Smooth muscle cell (in vitro differentiated cells): ENCODE results near the gene NOP14. TPM values are rescaled to one million over a fixed set of nuclear protein-coding genes. Genes with fewer than 3 reads are reported as not detected.
A peak's percentile ranks its signal among the peaks of the same experiment; 100 is the strongest.

ENCODE experiments used
- DNase-seq: peaks from one replicate; lab custom pipeline; 2025; ENCODE audit not compliant: unreplicated experiment; lab: John Stamatoyannopoulos, UW
- H2AFZ ChIP-seq: fragments of 200-600 bp; sonication (generic); 2 replicates; pipeline ENCODE4 v1.6.0; 2016; ENCODE audit warnings: antibody characterized with exemption, low read depth, mild to moderate bottlenecking
- H3F3A ChIP-seq: fragments of 200-600 bp; sonication (generic); 2 replicates; pipeline ENCODE4 v1.6.0; 2017; ENCODE audit warnings: antibody characterized with exemption, low read depth
- H3K27ac ChIP-seq: fragments of 200-600 bp; sonication (generic); 2 replicates; pipeline ENCODE4 v1.5.1; 2016; ENCODE audit warnings: low read depth, mild to moderate bottlenecking
- H3K27me3 ChIP-seq: fragments of 200-600 bp; sonication (generic); 2 replicates; pipeline ENCODE4 v1.6.1; 2016; ENCODE audit warnings: low read depth, mild to moderate bottlenecking
- H3K36me3 ChIP-seq: fragments of 200-600 bp; sonication (generic); 2 replicates; pipeline ENCODE4 v1.5.1; 2016; ENCODE audit warnings: low read depth
- H3K4me1 ChIP-seq: fragments of 200-600 bp; sonication (generic); 2 replicates; pipeline ENCODE4 v1.5.1; 2016; ENCODE audit warnings: low read depth
- H3K4me2 ChIP-seq: fragments of 200-600 bp; sonication (generic); 2 replicates; pipeline ENCODE4 v1.6.0; 2016; ENCODE audit warnings: mild to moderate bottlenecking
- H3K4me3 ChIP-seq: fragments of 200-600 bp; sonication (generic); 2 replicates; pipeline ENCODE4 v1.5.1; 2016; ENCODE audit warnings: mild to moderate bottlenecking
- H3K79me2 ChIP-seq: fragments of 200-600 bp; sonication (generic); 2 replicates; pipeline ENCODE4 v1.6.0; 2016; ENCODE audit warnings: low read depth, mild to moderate bottlenecking
- H3K9ac ChIP-seq: fragments of 200-600 bp; sonication (generic); 2 replicates; pipeline ENCODE4 v1.6.0; 2016; ENCODE audit warnings: low read depth
- H3K9me3 ChIP-seq: fragments of 200-600 bp; sonication (generic); replicated peaks from 2 replicates; pipeline ENCODE4 v1.5.1; 2016; ENCODE audit warnings: low read depth
- H4K20me1 ChIP-seq: fragments of 200-600 bp; sonication (generic); 2 replicates; pipeline ENCODE4 v1.6.0; 2016; ENCODE audit warnings: low read depth
- WGBS: methylation state at CpG from one replicate; pipeline ENCODE4 v1.1.7; 2016; ENCODE audit warnings: low lambda C conversion rate; 5-methylcytosine and 5-hydroxymethylcytosine counted together
- polyA plus RNA-seq: library from polyadenylated mRNA; unstranded; fragments of >200 nt; fragmentation: Nextera tagmentation; extraction: Ambion mirVana; gene quantifications from 2 replicates; pipeline ENCODE4 v1.2.1, GENCODE V29; 2016
- total RNA-seq: library from RNA; depleted of rRNA; stranded (reverse); fragments of >200 nt; gene quantifications from 2 replicates; pipeline ENCODE4 v1.2.3, GENCODE V29; 2014
- TF ChIP-seq, protein P1 (sequence below): fragments of 200-600 bp; sonication (generic); IDR thresholded peaks from 2 replicates; pipeline ENCODE4 v1.5.1; 2017; ENCODE audit warnings: borderline replicate concordance, mild to moderate bottlenecking, antibody characterized with exemption; ENCODE audit not compliant: insufficient read depth, poor library complexity, severe bottlenecking

Gene NOP14
- total and polyA plus RNA-seq, 2 experiments from 2014 or later: 10.9 to 18.5 TPM

DNA sequence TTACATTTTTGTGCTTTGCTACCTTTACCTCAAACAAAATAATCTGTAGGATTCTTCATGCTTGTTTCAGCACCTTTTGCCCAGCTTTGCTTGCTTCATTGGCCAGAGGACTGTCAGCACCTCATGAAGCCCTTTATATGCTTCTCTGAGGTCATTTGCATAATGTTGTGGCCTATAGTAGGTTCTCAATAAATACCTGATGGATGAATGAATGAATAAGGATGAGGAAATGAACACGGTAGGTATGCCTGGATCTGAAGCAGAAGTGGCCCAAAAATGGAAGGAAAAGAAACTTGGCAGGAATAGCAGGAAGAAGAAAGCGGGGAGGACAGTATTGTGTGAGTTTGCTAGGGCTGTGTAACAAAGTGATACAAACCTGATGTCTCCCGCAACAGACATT lies 8.1 kb upstream of the NOP14 start:
- Histone ChIP-seq H3K9me3 (no peaks in the 10 kb centered on the region), H3K4me2 (no peak overlapping the region), H3K27me3 (no peaks in the 10 kb centered on the region), H3K79me2 (peaks cover 3% of the 10 kb centered on the region), H3K9ac (no peak overlapping the region), H4K20me1 (no peaks in the 10 kb centered on the region), H3F3A (peaks cover 9% of the 10 kb centered on the region), H3K27ac (no peak overlapping the region), H3K36me3 (no peaks in the 10 kb centered on the region), H3K4me1 (no peaks in the 10 kb centered on the region), H2AFZ (no peak overlapping the region), H3K4me3 (no peak overlapping the region)
- TF ChIP-seq, protein P1, sequence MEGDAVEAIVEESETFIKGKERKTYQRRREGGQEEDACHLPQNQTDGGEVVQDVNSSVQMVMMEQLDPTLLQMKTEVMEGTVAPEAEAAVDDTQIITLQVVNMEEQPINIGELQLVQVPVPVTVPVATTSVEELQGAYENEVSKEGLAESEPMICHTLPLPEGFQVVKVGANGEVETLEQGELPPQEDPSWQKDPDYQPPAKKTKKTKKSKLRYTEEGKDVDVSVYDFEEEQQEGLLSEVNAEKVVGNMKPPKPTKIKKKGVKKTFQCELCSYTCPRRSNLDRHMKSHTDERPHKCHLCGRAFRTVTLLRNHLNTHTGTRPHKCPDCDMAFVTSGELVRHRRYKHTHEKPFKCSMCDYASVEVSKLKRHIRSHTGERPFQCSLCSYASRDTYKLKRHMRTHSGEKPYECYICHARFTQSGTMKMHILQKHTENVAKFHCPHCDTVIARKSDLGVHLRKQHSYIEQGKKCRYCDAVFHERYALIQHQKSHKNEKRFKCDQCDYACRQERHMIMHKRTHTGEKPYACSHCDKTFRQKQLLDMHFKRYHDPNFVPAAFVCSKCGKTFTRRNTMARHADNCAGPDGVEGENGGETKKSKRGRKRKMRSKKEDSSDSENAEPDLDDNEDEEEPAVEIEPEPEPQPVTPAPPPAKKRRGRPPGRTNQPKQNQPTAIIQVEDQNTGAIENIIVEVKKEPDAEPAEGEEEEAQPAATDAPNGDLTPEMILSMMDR: no peak
- DNase-seq: no peak
- WGBS: 93% methylated on average over 3 of the region's 3 CpGs

DNA sequence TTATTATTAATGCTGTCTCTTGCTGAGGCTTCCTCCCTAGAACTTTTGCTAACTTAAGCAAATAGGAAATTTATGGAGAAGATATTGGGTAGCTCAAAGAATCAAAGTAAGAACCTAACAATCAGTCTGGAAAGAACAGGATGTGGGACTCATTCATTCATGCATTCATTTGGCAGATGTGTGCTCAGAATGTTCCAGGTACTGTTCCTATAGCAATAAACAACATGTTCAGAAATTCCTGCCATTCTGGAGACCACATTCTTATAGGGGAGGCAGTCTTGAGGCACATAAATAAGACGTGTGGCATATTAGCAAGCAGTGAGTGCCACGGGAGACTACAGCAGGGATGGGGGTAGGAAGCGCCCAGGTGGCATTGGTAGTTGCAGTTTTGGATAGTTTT lies 5.2 kb upstream of the NOP14 start:
- Histone ChIP-seq H3K27me3 (no peaks in the 10 kb centered on the region), H3K79me2 (peaks cover 16% of the 10 kb centered on the region), H2AFZ (no peak overlapping the region), H3K4me2 (no peak overlapping the region), H4K20me1 (no peaks in the 10 kb centered on the region), H3K36me3 (no peaks in the 10 kb centered on the region), H3F3A (no peaks in the 10 kb centered on the region), H3K4me3 (no peak overlapping the region), H3K9me3 (no peaks in the 10 kb centered on the region), H3K4me1 (peaks cover 5% of the 10 kb centered on the region), H3K9ac (no peak overlapping the region), H3K27ac (no peak overlapping the region)
- DNase-seq: no peak
- TF ChIP-seq, protein P1: no peak
- WGBS: 85% methylated on average over 3 of the region's 3 CpGs

DNA sequence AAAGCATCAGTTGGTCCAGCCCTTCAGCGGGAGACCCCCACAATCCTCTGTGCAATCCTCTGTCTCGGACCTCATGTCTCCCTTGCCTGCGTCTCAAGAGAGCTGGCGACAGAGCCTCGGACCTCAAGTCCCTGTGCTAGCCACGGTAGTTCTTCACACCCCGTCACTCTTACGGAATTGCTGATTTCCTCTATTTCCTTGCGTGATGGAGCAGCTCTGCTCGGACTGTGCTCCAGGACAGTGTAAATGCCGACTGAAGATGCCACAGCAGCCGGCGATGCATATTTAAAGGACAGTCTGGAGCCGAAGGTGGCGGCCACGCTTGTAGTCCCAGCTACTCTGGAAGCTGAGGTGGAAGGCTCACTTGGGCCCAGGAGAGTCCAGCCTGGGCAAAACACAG lies 2.1 kb upstream of the NOP14 start:
- Histone ChIP-seq H3F3A (peaks cover 10% of the 10 kb centered on the region), H3K9ac (no peak overlapping the region), H3K4me3 (no peak overlapping the region), H3K36me3 (no peaks in the 10 kb centered on the region), H3K79me2 (peaks cover 39% of the 10 kb centered on the region), H3K27ac (no peak overlapping the region), H4K20me1 (peaks cover 15% of the 10 kb centered on the region), H2AFZ (no peak overlapping the region), H3K27me3 (no peaks in the 10 kb centered on the region), H3K4me2 (peak overlapping the region; percentile 88), H3K9me3 (no peaks in the 10 kb centered on the region), H3K4me1 (peaks cover 20% of the 10 kb centered on the region)
- WGBS: 91% methylated on average over 16 of the region's 16 CpGs
- no peak for DNase-seq
- TF ChIP-seq, protein P1: no peak

DNA sequence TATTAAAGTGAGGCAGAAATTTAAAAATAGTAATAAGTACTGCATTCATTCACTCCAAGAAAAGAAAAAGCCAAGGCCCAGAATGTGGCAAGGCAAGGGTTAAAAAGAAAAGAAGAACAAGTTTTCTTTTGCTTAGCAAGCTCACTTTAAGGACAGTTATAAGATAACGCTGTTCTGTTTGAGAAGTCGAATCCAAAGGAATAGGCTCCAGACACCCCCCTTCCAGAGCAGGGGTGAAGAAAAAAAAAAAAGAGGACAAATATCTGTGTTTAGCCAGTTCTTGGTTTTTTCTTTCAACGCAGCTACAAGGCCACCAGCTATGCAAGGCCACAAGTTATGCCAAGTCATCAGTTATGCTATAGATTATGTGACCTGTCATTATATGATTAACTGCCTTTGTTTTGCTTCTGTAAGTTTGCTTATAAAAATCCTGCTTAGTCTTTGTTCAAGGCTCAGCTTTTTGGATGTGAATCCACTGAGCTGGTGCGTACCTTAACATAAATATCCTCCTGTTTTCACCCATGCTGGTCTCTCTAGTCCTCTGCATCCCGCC lies 1.6 kb upstream of the NOP14 start:
- H3K27me3 ChIP-seq: no peaks in the 10 kb centered on the region
- H3K4me1 ChIP-seq: peaks cover 20% of the 10 kb centered on the region
- H3K27ac ChIP-seq: no peak overlapping the region
- no peaks in the 10 kb centered on the region for H3K9me3 ChIP-seq
- DNase-seq: no peak
- H4K20me1 ChIP-seq: peaks cover 19% of the 10 kb centered on the region
- peaks cover 10% of the 10 kb centered on the region for H3F3A ChIP-seq
- H3K9ac ChIP-seq: no peak overlapping the region
- no peak overlapping the region for H2AFZ ChIP-seq
- TF ChIP-seq, protein P1: no peak
- peaks cover 43% of the 10 kb centered on the region for H3K79me2 ChIP-seq
- no peaks in the 10 kb centered on the region for H3K36me3 ChIP-seq
- H3K4me2 ChIP-seq: peak overlapping the region; percentile 88
- 70% methylated on average over 5 of the region's 5 CpGs for WGBS
- peak overlapping the region; percentile 90 for H3K4me3 ChIP-seq
